Smooth muscle cell (in vitro differentiated cells): ENCODE measurements around the gene EPS8. TPM values are rescaled to one million over a fixed set of nuclear protein-coding genes. Genes with fewer than 3 reads are reported as not detected.

Experiments
- DNase-seq: peaks from one replicate; lab custom pipeline; 2025; ENCODE audit not compliant: unreplicated experiment; lab: John Stamatoyannopoulos, UW
- H2AFZ ChIP-seq: fragments of 200-600 bp; sonication (generic); 2 replicates; pipeline ENCODE4 v1.6.0; 2016; ENCODE audit warnings: antibody characterized with exemption, low read depth, mild to moderate bottlenecking
- H3F3A ChIP-seq: fragments of 200-600 bp; sonication (generic); 2 replicates; pipeline ENCODE4 v1.6.0; 2017; ENCODE audit warnings: antibody characterized with exemption, low read depth
- H3K27ac ChIP-seq: fragments of 200-600 bp; sonication (generic); 2 replicates; pipeline ENCODE4 v1.5.1; 2016; ENCODE audit warnings: low read depth, mild to moderate bottlenecking
- H3K27me3 ChIP-seq: fragments of 200-600 bp; sonication (generic); 2 replicates; pipeline ENCODE4 v1.6.1; 2016; ENCODE audit warnings: low read depth, mild to moderate bottlenecking
- H3K36me3 ChIP-seq: fragments of 200-600 bp; sonication (generic); 2 replicates; pipeline ENCODE4 v1.5.1; 2016; ENCODE audit warnings: low read depth
- H3K4me1 ChIP-seq: fragments of 200-600 bp; sonication (generic); 2 replicates; pipeline ENCODE4 v1.5.1; 2016; ENCODE audit warnings: low read depth
- H3K4me2 ChIP-seq: fragments of 200-600 bp; sonication (generic); 2 replicates; pipeline ENCODE4 v1.6.0; 2016; ENCODE audit warnings: mild to moderate bottlenecking
- H3K4me3 ChIP-seq: fragments of 200-600 bp; sonication (generic); 2 replicates; pipeline ENCODE4 v1.5.1; 2016; ENCODE audit warnings: mild to moderate bottlenecking
- H3K79me2 ChIP-seq: fragments of 200-600 bp; sonication (generic); 2 replicates; pipeline ENCODE4 v1.6.0; 2016; ENCODE audit warnings: low read depth, mild to moderate bottlenecking
- H3K9ac ChIP-seq: fragments of 200-600 bp; sonication (generic); 2 replicates; pipeline ENCODE4 v1.6.0; 2016; ENCODE audit warnings: low read depth
- H3K9me3 ChIP-seq: fragments of 200-600 bp; sonication (generic); replicated peaks from 2 replicates; pipeline ENCODE4 v1.5.1; 2016; ENCODE audit warnings: low read depth
- H4K20me1 ChIP-seq: fragments of 200-600 bp; sonication (generic); 2 replicates; pipeline ENCODE4 v1.6.0; 2016; ENCODE audit warnings: low read depth
- CTCF ChIP-seq: fragments of 200-600 bp; sonication (generic); IDR thresholded peaks from 2 replicates; pipeline ENCODE4 v1.5.1; 2017; ENCODE audit warnings: borderline replicate concordance, mild to moderate bottlenecking, antibody characterized with exemption; ENCODE audit not compliant: insufficient read depth, poor library complexity, severe bottlenecking
- WGBS: methylation state at CpG from one replicate; pipeline ENCODE4 v1.1.7; 2016; ENCODE audit warnings: low lambda C conversion rate; 5-methylcytosine and 5-hydroxymethylcytosine counted together
- polyA plus RNA-seq: library from polyadenylated mRNA; unstranded; fragments of >200 nt; fragmentation: Nextera tagmentation; extraction: Ambion mirVana; gene quantifications from 2 replicates; pipeline ENCODE4 v1.2.1, GENCODE V29; 2016
- total RNA-seq: library from RNA; depleted of rRNA; stranded (reverse); fragments of >200 nt; gene quantifications from 2 replicates; pipeline ENCODE4 v1.2.3, GENCODE V29; 2014

EPS8 gene
- total and polyA plus RNA-seq, 2 experiments from 2014 or later: 27.5 to 68.3 TPM

DNA sequence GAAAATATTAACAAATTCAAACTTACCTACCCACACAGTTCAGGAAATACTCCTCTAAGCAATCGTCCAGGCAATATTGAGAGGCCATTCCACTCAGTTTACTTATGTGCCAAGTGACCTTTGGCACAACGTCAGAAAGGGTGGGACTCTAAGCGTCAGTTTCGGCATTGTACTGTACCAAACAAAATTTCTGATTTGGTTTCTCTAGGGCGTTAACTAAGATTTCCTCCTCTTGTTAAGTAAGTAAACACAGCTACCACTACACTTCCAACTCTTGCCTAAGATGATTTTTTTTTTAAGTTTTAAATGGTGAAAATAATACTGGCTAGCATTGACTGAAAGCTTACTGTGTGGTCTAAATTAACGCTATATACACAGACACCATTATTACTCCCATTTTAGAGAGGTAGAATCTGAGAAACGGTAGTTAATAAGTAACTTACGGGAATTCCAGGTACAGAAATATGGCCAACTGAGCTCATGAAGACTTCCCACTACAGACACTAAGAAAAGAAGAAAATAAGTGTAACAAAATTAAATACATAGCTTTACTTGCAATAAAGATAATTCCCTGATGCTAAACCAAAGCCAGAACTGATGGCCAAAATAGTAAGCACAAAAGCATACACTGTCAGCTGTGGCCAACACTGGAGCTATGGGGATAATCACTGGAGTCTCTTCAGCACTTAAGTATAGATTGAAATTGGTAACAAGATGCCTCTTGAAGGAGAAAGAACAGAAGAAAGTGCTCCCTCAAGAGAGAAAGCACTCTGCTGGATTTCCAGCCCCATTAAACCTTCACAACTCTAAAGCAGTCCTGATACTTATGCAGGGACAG, 76.1 kb downstream of the EPS8 start:
- 93% methylated on average over 8 of the region's 8 CpGs for WGBS
- Histone ChIP-seq H2AFZ (no peak overlapping the region), H3K4me3 (peak overlapping the region; percentile 15), H3K9ac (no peak overlapping the region), H3K4me2 (no peak overlapping the region), H3F3A (no peaks in the 10 kb centered on the region), H3K4me1 (peaks cover 18% of the 10 kb centered on the region), H3K79me2 (peaks cover 34% of the 10 kb centered on the region), H3K27me3 (no peaks in the 10 kb centered on the region), H3K9me3 (no peaks in the 10 kb centered on the region), H3K27ac (no peak overlapping the region), H3K36me3 (peaks cover 5% of the 10 kb centered on the region), H4K20me1 (no peaks in the 10 kb centered on the region)
- no peak for TF ChIP-seq CTCF
- no peak for DNase-seq

- DNase-seq: no peak
- H3K9me3 ChIP-seq: no peaks in the 10 kb centered on the region
- no peak overlapping the region for H3K9ac ChIP-seq
- no peaks in the 10 kb centered on the region for H3F3A ChIP-seq
- peaks cover 18% of the 10 kb centered on the region for H3K4me1 ChIP-seq
- H3K27ac ChIP-seq: no peak overlapping the region
- no peaks in the 10 kb centered on the region for H4K20me1 ChIP-seq
- peaks cover 25% of the 10 kb centered on the region for H3K79me2 ChIP-seq
- no peak for TF ChIP-seq CTCF
- H3K36me3 ChIP-seq: peaks cover 5% of the 10 kb centered on the region
- peak overlapping the region; percentile 15 for H3K4me3 ChIP-seq
- no peak overlapping the region for H2AFZ ChIP-seq
- no peak overlapping the region for H3K4me2 ChIP-seq
- 88% methylated on average over 1 of the region's 1 CpG for WGBS
- H3K27me3 ChIP-seq: no peaks in the 10 kb centered on the region
These were observed 77.0 kb downstream of the EPS8 start for GRCh38 chr12:15712160-15712559.

GRCh38 chr12:15710860-15711510, 78.2 kb downstream of the EPS8 start:
- H4K20me1 ChIP-seq: no peaks in the 10 kb centered on the region
- no peak overlapping the region for H3K4me2 ChIP-seq
- H3K4me3 ChIP-seq: no peak overlapping the region
- 95% methylated on average over 4 of the region's 4 CpGs for WGBS
- no peaks in the 10 kb centered on the region for H3F3A ChIP-seq
- peaks cover 5% of the 10 kb centered on the region for H3K36me3 ChIP-seq
- no peaks in the 10 kb centered on the region for H3K27me3 ChIP-seq
- no peaks in the 10 kb centered on the region for H3K9me3 ChIP-seq
- DNase-seq: no peak
- H3K9ac ChIP-seq: no peak overlapping the region
- H3K27ac ChIP-seq: no peak overlapping the region
- no peak for TF ChIP-seq CTCF
- H3K4me1 ChIP-seq: peaks cover 18% of the 10 kb centered on the region
- H3K79me2 ChIP-seq: peaks cover 32% of the 10 kb centered on the region
- no peak overlapping the region for H2AFZ ChIP-seq
